ENCODE measurements around the gene MYOM3. TPM values are rescaled to one million over a fixed set of nuclear protein-coding genes. Genes with fewer than 3 reads are reported as not detected.

The MYOM3 gene
- total and polyA plus RNA-seq, 8 donors, result 0.12 to 1.8 (median 0.18) TPM; not detected in 1

DNA sequence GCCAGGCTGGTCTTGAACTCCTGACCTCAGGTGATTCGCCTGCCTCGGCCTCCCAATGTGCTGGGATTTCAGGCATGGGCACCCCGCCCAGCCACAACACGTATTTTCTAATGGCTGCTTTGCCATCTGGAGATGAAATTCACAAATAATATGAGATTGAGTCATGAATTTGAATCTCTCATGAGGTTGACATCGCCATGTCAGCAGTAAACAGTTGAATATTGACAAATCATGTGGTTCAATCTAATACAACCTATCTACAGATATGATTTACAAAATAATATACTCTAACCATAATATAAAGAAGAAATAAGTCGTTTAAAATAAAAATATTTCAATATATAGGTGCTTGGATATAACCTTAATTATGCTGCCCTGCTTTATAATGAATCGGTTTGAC lies 42.1 kb downstream of the MYOM3 start:
- peaks cover 0 to 9% (median 0%) of the 10 kb centered on the region in 3 donors for H3K27me3 ChIP-seq
- no peak for DNase-seq
- 59 to 77% (median 68%) methylated on average over 7 of the region's 7 CpGs for WGBS, 5 donors
- no peak for TF ChIP-seq POLR2A (IDR thresholded peaks at IDR 0.05)
- no peaks in the 10 kb centered on the region for H3K9me3 ChIP-seq
- no peak overlapping the region for H3K27ac ChIP-seq
- intact Hi-C loops (cut with DNase I; ENCODE audit: low total_unique reads), result no loop called here
- H3K36me3 ChIP-seq, result no peaks in the 10 kb centered on the region
- peaks cover 0 to 8% (median 4%) of the 10 kb centered on the region in 4 donors for H3K4me1 ChIP-seq
- H3K4me3 ChIP-seq, result no peak overlapping the region

DNA sequence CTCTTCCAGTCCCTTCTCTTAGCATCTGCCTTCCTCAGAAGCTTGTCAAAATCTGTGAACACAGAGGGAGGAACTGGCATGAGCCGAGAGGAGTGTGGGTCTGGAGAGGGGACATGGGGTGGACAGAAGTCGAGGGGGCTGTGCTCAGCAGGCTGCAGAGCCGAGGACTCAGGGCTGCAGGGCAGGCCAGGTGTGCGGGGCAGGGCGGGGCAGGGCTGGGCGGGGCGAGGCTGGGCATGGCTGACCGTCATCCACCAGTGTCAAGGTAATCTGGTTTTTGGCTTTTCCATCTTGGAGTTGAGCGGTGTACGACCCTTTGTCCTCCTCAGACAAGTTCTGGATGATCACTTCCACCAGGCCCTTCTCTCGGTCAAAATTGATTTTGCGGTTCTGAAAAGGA lies 44.0 kb downstream of the MYOM3 start:
- DNase-seq, result no peak
- no peak overlapping the region for H3K4me3 ChIP-seq
- no peaks in the 10 kb centered on the region for H3K36me3 ChIP-seq
- no peak overlapping the region for H3K27ac ChIP-seq
- H3K9me3 ChIP-seq, result no peaks in the 10 kb centered on the region
- H3K4me1 ChIP-seq, result peaks cover 0 to 8% (median 4%) of the 10 kb centered on the region in 4 donors
- 46 to 78% (median 62%) methylated on average over 9 to 12 of the region's 12 CpGs for WGBS, 5 donors
- H3K27me3 ChIP-seq, result peaks cover 0 to 9% (median 0%) of the 10 kb centered on the region in 3 donors
- intact Hi-C loops (cut with DNase I; ENCODE audit: low total_unique reads), result no loop called here
- TF ChIP-seq POLR2AphosphoS5 (IDR thresholded peaks at IDR 0.05), result no peak
- no peak for TF ChIP-seq EP300 (IDR thresholded peaks at IDR 0.05)
- no peak for TF ChIP-seq POLR2A (IDR thresholded peaks at IDR 0.05)
- TF ChIP-seq, protein P1, sequence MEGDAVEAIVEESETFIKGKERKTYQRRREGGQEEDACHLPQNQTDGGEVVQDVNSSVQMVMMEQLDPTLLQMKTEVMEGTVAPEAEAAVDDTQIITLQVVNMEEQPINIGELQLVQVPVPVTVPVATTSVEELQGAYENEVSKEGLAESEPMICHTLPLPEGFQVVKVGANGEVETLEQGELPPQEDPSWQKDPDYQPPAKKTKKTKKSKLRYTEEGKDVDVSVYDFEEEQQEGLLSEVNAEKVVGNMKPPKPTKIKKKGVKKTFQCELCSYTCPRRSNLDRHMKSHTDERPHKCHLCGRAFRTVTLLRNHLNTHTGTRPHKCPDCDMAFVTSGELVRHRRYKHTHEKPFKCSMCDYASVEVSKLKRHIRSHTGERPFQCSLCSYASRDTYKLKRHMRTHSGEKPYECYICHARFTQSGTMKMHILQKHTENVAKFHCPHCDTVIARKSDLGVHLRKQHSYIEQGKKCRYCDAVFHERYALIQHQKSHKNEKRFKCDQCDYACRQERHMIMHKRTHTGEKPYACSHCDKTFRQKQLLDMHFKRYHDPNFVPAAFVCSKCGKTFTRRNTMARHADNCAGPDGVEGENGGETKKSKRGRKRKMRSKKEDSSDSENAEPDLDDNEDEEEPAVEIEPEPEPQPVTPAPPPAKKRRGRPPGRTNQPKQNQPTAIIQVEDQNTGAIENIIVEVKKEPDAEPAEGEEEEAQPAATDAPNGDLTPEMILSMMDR (IDR thresholded peaks at IDR 0.05), result no peak

DNA sequence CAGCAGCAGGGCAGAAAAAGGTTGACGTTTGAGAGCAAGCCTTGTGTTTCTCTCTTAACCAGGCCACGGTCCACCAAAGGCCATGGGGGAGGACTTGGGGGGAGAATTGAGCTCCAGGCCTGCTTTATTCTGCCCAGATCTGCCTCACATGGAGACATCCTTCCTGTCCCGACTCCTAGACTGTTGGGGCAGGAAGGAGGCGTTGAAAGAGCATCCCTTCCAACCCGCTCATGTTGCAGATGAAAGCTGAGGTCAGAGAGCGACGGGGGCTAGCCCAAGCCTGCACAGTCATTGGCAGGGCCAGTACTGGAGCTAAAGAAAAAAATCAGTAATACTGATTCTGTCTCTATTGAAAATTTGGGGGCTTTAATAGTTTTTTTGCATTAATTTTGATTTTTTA lies 46.6 kb downstream of the MYOM3 start:
- intact Hi-C loops (cut with DNase I; ENCODE audit: low total_unique reads), result no loop called here

DNA sequence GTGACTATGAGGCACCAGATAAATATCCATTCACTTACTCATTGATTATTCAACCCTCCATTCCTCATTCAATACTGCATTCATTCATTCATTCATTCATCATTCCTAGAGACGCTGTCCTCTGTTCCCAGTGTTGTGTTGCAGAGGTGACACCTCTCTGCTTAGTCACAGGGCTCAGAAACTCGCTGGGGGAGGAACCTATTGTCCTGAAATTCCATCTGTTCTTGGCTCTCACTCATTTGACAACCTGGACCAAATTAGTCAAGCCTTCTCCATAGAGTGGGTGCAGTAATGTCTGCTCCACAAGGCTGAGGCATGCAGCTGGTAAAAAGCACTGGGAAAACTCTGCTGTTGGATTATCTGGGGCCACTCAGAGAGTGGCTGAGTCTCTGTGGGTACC lies 49.7 kb downstream of the MYOM3 start:
- Histone ChIP-seq H3K27ac (no peak overlapping the region), H3K4me3 (no peak overlapping the region), H3K4me1 (no peaks in the 10 kb centered on the region), H3K36me3 (no peaks in the 10 kb centered on the region), H3K27me3 (peaks cover 0 to 4% (median 0%) of the 10 kb centered on the region in 3 donors), H3K9me3 (peaks cover 0 to 13% (median 3%) of the 10 kb centered on the region in 4 donors)
- no peak for TF ChIP-seq EP300 (IDR thresholded peaks at IDR 0.05)
- no peak for TF ChIP-seq POLR2A (IDR thresholded peaks at IDR 0.05)
- TF ChIP-seq, protein P1 (IDR thresholded peaks at IDR 0.05), result no peak
- DNase-seq, result no peak
- intact Hi-C loops (cut with DNase I; ENCODE audit: low total_unique reads), result no loop called here
- WGBS, 5 donors, result 65 to 73% (median 71%) methylated on average over 2 of the region's 2 CpGs

More for the DNA sequence above, 46.6 kb downstream of the MYOM3 start:
- no peaks in the 10 kb centered on the region for H3K4me1 ChIP-seq
- peaks cover 0 to 9% (median 0%) of the 10 kb centered on the region in 3 donors for H3K27me3 ChIP-seq
- H3K27ac ChIP-seq, result no peak overlapping the region
- no peaks in the 10 kb centered on the region for H3K36me3 ChIP-seq
- WGBS, 5 donors, result 78 to 82% (median 80%) methylated on average over 7 of the region's 7 CpGs
- H3K4me3 ChIP-seq, result no peak overlapping the region
- no peak for DNase-seq
- peaks cover 0 to 13% (median 3%) of the 10 kb centered on the region in 4 donors for H3K9me3 ChIP-seq
- TF ChIP-seq POLR2A (IDR thresholded peaks at IDR 0.05) (no peak), EP300 (IDR thresholded peaks at IDR 0.05) (no peak), POLR2AphosphoS5 (IDR thresholded peaks at IDR 0.05) (no peak)
- TF ChIP-seq, protein P1 (IDR thresholded peaks at IDR 0.05), result no peak

DNA sequence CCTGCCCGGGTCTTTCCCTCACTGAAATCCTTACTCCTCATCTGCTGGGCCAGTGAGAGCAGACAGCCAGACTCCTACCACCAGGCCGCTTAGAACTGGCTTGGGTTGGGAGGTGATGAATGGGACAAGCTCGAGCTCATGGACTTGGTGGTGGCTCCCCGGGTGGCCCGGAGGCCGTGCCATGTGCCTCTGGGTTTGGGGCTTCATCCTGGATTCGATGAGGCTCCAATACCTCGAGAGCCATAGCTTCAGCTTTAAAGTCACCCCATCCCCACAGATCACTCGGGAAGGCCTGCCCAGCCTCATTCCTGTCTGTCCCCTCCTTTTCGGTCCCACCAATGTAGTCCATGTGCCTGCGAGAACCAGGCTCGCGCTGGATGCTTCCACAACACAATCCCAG lies 51.5 kb downstream of the MYOM3 start:
- H3K4me3 ChIP-seq, result no peak overlapping the region
- no peak overlapping the region for H3K27ac ChIP-seq
- H3K9me3 ChIP-seq, result peaks cover 0 to 13% (median 3%) of the 10 kb centered on the region in 4 donors
- H3K36me3 ChIP-seq, result no peaks in the 10 kb centered on the region
- TF ChIP-seq EP300 (IDR thresholded peaks at IDR 0.05), result no peak
- TF ChIP-seq POLR2A (IDR thresholded peaks at IDR 0.05), result no peak
- TF ChIP-seq, protein P1 (IDR thresholded peaks at IDR 0.05), result no peak
- TF ChIP-seq POLR2AphosphoS5 (IDR thresholded peaks at IDR 0.05), result no peak
- 85 to 92% (median 89%) methylated on average over 10 to 13 of the region's 13 CpGs for WGBS, 5 donors
- no peaks in the 10 kb centered on the region for H3K4me1 ChIP-seq
- H3K27me3 ChIP-seq, result no peaks in the 10 kb centered on the region
- DNase-seq, result no peak
- intact Hi-C loops (cut with DNase I; ENCODE audit: low total_unique reads), result no loop called here

Measured in stomach (tissue), 9 donors.